NCI-H226 (cell line): ENCODE results near the gene KRTAP10-8.
"Not testable (repeated sequence)": the region's sequence is repeated elsewhere in the genome, so short reads cannot be mapped to it uniquely, and the experiment has no call there.

ENCODE experiments used
- DNase-seq: peaks from one replicate; pipeline ENCODE4 v3.0.0-alpha.2; 2015

Gene KRTAP10-8

DNA sequence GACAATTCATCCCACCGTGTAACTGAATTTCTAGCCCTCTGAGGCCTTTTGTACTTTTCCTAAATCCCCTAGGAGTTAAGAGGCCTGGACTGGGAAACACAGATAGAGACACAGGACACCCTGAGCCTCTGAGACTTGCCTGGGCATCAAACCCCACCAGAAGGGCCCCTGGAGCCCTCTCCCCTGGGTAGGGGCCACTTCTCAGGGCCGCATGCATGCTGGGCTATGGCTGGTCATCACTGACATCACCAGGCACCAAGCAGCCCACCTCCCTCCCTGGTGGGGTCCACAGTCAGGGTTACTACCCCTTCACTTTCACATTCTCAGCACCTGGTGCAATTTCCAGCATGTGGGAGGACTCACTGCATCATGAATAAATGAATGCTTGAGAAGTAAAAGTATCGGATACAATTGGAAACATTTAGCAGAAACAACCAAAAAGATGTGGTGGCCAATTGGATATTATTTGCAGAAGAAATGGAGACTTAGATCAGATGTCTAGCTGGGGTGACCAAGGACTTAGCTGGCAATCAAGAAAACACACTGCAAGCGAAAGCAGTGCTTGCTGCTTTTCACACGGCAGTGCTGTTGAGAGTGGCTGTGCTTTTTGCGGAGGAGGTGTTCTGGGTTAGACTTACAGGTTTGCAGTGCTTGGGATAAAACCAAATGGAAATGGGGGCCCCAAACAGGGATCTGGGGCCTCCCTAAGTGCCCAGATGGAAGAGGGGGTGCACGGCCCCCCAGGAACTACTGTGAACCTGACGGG is 12.4 kb upstream of the KRTAP10-8 start:
- DNase-seq, result no peak

DNA sequence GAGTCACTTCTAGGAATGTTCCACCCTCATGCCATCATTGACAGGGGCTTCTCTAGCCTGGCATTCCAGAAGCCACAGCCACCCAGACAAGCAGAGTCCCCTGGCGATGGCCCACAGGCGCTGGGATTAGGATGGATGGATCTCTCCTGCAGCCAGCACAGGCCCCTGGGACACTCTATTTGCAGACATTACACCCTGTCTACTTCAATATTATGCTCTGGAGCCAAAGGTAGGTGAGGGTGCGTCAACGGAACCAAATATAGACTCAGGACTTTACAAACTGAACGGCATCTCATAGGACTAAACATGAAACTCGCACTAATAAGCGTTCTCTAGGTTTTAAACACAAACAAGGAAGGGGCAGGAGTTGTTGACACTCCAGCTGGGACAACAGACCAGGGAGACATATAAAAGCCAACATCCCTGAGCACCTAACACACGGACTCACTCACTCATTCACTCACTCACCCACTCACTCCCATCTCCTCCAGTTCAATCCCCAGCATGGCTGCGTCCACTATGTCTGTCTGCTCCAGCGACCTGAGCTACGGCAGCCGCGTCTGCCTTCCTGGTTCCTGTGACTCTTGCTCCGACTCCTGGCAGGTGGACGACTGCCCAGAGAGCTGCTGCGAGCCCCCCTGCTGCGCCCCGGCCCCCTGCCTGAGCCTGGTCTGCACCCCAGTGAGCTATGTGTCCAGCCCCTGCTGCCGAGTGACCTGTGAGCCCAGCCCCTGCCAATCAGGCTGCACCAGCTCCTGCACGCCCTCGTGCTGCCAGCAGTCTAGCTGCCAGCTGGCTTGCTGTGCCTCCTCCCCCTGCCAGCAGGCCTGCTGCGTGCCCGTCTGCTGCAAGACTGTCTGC is 11.5 kb upstream of the KRTAP10-8 start, which contains the start of gene KRTAP10-7:
KRTAP10-7 (plus strand) TSS at position 480 of the 861 bp plus-strand sequence; CDS start at position 505, 25 bp downstream.
- DNase-seq, result not testable (repeated sequence)

DNA sequence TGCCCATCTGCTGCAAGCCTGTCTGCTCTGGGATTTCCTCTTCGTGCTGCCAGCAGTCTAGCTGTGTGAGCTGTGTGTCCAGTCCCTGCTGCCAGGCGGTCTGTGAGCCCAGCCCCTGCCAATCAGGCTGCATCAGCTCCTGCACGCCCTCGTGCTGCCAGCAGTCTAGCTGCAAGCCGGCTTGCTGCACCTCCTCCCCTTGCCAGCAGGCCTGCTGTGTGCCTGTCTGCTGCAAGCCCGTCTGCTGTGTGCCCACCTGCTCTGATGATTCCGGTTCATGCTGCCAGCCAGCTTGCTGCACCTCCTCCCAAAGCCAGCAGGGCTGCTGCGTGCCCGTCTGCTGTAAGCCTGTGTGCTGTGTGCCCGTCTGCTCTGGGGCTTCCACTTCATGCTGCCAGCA is 10.8 kb upstream of the KRTAP10-8 start:
- not testable (repeated sequence) for DNase-seq

DNA sequence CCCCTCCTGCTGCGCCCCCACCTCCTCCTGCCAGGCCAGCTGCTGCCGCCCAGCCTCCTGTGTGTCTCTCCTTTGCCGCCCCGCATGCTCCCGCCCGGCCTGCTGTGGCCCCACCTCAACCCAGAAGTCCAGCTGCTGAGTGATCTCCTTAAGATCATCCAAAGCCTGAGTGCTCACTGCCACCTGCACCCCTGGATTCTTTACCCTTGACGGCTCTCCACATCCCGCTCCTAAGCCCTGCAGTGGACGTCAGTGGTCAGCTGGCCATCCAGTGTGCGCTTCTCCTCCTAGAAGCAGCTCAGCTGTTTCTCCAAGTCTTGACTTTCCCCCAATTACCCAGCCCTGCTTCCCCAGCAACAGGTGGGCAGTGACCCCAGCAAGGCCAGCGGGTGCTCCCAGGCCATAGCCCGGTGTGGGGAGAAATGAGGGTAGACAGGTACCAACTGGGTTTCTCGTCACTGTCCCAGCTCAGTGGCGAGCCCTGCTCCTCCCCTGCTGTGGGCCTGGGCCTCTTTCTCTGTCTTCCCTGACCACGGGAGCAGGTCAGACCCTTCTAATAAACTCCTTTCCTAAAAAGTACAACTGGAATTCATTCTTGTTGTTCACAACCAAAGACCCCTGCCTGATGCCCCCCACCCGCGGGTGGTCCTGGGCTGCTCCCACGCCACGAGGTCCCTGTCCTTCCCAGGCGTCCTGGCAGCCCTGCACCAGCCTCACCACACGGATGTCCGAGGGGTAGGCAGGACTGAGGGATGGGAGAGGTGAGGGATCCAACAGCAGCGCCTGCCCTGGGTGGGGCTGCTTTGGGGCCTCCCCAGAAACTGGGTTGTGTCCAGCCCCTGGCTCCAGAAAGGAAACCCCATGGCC is 10.1 kb upstream of the KRTAP10-8 start:
- no peak for DNase-seq

DNA sequence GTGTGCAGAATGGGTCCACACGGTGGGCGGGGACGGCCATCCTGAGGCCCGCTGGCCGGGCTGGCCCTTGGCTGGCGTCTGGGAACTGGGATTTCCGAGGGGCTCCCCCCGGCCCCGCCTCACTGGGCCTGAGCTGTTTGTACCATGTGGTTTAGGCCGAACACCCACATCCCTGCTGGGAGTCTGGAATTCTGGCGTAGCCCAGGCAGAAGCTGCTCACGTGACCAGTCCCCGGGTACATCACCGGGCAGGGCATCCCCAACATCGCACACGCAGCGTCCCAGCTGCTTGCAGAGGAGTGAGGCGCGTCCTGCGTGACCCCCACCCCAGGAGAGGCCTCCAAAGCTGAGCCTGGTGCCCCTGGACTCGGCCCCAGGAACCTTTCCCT is 9.4 kb upstream of the KRTAP10-8 start:
- no peak for DNase-seq

DNA sequence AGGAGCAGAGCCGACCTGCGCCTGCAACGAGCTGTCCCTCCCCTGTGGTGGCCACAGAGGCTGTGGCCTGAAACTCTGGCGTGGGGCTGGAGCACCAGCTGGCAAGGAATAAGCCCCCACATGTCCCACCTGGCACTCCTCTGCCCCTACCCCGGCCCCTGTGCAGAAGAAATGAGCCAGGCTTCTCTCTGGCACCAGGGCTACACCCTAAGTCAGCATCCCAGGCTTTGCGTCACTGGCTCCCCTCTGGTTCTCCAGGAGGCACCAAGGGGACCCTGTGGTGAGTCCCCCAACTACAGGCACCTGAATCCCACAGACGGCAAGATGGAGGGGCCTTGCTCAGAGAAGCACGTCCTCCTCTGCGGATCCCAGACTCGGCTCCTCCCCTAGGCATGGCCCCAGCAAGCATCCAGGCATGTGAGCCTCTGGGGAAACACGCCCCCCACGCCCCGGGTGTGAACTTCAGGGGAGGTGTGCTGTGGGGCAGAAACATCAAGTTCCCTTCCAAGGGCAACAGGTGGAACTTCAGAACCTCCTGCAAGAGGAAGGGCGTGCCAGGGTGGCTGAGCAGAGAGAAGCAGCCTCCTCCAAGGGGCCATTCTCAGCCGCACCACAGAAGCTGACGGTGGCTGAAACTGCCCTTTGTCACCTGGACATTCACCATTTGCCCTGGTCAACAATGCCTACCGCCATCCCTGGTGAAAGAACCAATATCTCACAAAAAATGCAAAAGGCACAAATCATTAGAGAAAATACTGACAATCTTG is 8.6 kb upstream of the KRTAP10-8 start:
- no peak for DNase-seq

DNA sequence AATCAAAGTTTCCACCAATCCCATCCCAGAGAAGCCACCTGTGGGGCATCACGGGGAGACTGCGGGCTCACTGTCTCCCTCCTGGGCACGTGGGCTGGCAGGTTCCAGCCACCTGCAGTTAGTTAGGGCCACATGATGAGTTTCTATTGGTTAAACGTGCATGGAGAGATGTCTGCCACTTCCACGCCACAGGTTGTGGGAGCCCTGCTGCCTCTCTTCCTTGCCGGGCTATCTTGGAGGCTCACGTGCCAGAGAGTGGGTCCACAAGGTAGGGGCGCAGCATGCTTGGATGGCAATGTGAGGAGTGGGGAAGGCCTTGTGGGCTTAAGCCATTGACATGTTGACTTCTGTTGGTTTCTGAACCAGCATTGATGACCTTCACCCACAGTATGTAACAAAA is 8.0 kb upstream of the KRTAP10-8 start:
- no peak for DNase-seq

DNA sequence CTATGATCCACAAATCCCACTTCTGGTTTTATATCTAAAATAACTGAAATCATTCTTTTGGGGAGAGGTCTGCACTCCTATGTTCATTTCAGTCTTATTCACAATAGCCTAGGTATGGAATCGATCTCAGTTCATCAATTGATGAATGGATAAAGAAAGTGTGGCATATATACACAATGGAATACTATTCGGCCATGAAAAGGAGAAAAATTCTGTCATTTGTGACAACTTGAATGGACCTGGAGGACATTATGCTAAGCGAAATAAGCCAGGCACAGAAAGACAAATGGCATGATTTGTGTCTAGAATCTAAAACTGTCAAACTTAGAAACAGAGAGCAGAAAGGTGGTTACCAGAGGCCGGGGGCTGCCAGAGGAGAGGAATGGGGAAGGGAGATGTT is 5.4 kb upstream of the KRTAP10-8 start:
- no peak for DNase-seq

DNA sequence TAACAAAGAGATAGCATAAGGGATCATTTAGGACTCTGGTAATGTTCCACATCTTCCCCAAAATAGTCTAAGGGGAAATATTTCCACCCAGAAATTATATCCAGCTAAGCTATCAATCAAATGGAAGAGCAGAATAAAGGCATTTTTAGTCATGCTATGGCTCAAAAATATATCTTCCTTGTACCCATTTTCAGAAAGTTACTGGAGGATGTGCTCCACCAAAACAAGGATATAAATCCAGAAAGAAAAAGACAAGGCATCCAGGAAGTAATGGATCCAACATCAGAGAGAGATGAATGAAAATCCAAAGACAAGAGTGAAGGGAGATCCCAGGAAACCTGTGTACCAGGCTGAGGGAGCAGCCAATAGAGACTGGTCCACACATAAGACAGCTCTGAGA is 2.7 kb upstream of the KRTAP10-8 start:
- no peak for DNase-seq

DNA sequence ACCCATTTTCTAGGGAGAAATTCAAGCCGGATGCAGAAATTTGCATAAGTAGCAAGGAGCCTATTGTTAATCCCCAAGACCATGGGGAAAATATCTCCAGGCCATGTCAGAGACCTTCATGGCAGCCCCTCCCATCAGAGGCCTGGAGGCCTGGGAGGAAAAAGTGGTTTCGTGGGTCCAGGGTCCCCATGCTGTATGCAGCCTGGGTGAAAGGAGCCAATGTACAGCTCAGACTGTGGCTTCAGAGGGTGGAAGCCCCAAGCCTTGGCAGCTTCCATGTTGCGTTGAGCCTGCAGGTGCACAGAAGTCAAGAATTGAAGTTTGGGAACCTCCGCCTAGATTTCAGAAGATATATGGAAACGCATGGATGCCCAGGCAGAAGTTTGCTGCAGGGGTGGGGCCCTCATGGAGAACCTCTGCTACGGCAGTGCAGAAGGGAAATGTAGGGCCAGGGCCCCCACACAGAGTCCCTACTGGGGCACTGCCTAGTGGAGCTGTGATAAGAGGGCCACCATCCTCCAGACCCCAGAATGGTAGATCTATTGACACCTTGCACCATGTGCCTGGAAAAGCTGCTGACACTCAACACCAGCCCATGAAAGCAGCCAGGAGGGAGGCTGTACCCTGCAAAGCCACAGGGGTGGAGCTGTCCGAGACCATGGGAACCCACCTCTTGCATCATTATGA is 1.6 kb upstream of the KRTAP10-8 start:
- not testable (repeated sequence) for DNase-seq

DNA sequence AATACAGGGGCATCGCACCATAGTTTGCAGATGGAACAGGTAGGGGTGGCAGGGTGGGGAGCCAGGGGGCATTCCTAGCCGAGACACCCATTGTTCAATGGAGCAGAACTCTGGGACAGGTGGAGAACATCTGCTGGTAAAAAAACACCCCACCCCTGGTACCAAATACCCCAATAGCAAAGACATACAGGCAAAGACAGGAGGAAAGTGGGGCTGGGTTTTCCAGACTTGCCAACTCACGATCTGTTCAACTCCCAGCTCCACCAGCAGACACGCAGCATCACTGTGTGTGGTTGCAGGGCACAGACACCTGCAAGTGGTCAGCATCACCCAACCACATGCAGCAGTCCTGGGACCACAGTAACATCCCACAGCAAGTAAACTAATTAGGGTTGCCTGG is 328 bp upstream of the KRTAP10-8 start:
- DNase-seq, result no peak

DNA sequence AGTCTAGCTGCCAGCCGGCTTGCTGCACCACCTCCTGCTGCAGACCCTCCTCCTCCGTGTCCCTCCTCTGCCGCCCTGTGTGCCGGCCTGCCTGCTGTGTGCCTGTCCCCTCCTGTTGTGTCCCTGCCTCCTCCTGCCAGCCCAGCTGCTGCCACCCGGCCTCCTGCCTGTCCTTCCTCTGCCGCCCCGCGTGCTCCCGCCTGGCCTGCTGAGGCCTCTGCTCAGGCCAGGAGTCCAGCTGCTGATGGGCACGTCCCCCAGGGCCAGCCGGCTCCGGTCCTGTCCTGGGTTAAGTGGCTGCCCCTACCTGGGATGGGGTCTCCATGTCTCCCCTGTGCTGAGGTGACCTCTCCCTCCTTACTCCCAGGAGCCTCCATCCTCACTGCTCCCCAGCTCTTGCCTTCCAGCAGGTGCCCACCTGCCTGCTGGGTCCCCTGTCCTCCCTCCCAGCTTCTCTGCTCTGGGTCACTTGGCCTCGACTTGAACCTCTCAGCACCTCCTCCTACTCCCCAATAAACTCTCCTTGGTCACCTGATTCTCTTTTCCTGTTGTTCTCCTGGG is 870 bp downstream of the KRTAP10-8 start:
- DNase-seq, result no peak

DNA sequence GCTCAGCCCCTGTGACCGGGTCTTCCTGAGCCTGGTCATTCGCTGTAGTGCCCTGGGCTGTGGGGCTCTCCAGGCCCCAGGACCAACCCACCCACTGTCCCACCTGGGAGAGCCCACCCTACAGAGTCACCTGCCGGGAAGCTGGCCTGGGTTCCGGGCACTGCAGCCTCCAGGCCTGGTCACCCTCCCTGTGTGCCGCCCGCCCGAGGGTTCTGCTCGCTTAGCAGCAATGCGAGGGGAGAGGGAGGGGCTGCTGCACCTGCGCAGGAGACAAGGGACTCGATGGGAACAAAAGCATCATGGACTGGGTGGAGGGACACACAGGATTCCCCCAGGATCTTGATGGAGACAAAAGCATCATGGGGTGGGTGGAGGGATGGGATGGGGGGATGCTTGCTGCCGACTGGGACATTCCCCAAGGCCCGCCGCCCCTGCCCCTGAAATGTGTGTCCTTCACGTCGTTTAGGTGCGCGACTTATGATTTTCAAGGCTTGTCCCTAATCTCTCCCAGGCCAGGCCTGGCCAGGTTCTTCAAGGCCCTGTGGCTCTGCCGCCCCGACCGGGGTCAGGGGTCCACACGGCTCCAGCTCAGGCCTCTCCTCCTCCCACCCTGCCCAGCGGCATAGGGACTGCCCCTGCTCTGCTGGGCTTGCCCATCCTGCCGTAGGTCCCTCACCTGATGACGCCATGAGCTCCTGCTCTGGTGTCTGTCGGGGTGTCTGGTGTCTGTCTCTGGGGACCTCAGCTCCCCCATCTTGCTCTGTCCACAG is 1.7 kb downstream of the KRTAP10-8 start:
- no peak for DNase-seq

DNA sequence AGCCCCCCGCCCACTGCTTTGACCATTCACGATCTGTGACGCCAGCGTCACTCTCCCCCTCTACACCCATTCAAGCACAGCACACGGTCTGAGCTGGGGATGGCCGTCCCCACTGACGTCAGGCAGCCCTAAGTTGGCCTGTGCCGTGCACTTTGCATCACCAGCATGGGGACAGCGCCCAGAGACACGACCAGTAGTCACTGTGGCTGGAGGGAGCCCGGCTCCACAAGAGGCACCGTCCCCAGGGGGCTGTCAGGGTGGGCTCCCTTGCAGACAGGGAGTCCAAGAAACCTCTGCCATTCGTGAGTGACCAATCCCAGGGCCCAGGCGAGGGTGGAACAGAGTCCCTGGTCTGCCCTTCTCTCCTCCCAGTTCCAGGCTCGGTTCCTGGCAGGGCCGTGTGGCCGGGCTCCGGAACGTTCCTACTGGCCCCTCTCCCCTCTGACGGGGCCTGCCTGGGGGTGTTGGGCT is 2.3 kb downstream of the KRTAP10-8 start:
- DNase-seq, result no peak

DNA sequence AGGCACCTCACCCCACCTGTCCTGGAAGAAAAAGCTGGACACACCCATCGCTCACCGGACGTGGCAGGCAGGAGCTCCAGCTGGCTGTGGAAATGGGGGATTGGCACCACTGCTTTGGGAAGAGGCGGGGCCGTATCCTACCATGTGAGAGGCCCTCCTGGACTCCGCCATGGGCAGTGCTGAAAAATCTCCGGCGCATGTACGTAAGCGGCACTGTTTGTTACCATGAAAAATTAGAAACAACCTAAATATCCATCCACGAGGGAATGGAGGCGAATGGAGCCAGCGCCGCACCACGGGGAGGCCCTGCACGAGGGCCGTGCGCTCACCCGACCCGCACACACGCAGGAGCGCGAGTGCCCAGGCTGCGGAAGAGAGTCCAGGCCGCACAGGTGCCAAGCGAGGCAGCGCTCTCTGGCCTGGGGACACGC is 3.1 kb downstream of the KRTAP10-8 start:
- DNase-seq, result no peak

DNA sequence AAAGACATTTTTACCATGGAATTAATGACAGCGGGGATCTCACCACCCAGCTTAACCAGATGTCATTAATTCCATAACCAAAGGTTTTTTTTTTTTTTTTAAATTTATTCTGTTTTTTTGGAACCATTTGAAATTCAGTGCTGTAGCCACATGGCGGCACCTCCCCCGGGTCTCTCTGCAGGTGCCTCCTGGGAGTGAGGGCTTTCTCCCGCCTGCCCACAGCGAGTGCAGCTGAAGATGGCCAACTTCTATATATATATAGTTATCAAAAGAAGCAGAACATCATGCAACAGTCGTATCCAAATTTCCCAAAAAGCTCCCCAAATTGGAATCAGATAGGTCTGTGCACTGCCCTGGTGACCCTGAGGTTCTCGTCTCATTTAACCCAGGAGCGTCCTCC is 3.6 kb downstream of the KRTAP10-8 start:
- DNase-seq, result no peak

DNA sequence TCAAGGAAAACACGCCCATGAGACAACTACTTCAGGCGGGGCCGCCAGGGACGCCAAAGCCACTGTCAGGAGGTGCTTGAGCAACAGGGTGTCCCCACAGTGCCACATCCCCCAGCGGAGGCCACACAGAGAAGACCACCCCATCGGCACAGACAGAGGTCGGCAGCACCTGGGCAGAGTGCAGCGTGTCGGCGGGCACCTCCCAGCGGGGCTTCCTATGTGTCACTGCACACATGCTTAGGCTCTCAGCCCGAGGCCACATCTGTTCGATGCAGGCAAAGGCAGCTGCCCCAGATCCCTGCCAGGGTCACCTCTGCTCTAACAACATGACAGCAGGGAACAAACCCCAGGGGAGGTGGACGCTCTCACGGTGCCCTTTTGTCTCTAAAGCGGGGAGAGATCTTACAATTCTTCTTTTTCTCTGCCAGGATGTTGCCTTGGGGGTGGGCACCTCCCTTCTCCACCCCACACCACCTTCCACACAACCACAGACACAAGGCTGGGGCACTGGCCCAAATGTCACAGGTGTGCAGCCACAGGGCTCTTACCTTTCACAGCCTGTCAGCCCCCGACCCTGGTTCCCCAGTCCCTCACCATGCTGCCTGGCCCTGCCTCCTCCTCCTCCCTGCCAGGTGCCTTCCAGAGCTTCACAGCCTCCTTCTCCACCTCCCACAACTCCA is 4.2 kb downstream of the KRTAP10-8 start:
- no peak for DNase-seq

DNA sequence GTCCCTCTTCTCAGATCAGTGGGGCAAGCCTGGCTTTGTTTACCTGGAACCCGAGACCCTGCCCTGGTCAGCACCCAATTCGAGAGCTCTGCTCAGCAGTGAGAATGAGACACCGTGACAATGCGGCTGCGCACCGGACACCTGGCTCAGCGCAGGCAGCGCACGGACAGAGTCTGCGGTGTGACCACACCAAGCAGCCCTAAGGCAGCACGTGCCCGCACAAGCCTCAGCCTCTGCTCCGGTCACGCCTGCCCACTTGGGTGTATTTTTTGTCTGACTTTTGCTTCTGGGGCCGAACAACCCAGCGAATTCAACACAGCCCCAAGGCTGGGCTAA is 4.7 kb downstream of the KRTAP10-8 start:
- DNase-seq, result no peak

DNA sequence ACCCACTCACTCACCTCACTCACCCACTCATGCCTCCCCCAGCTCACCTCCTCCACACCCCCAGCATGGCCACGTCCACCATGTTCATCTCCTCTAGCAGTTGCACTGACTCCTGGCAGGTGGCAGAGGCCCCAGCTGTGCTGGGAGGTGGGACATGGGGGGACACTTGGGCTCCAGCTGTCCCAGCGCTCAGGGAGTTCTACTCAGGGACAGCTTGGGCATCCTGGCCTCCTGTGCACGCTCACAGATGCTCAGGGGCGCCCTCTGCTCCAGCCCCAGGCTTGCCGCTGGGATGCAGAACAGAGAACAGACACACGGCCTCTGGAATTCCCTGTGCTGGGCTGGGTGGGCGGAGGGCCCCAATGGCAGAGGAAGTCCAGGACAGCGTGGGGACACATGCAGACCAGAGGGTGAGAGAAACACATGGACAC is 5.2 kb downstream of the KRTAP10-8 start:
- DNase-seq, result no peak

DNA sequence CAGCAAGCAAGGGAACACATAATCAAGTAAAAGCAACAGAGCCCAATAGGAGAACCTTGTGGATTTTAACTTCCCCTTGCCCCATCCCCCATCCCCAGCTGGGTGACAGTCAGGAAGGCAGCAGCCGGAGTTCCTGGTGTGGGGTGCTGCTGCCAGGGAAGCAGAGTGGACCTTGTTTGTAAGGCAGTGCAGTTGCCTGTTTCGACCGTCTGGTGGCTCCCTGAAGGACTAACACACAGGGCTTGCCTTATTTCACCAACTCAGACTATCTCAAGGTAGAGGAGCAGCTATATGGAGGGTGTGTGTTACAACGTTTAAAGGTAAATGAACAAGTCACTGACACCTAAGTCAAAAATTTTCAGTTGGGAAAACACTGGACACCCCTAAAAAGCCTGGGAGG is 6.6 kb downstream of the KRTAP10-8 start:
- no peak for DNase-seq
